GM15510 (cell line): Measurements from ENCODE around the gene TMEM94.

Experiments used
- POLR2A ChIP-seq: IDR thresholded peaks from 3 replicates; pipeline ENCODE4 v1.6.1; 2011; ENCODE audit warnings: borderline replicate concordance; ENCODE audit not compliant: insufficient read length; ENCODE audit errors: extremely low read depth

TMEM94 gene

GRCh38 chr17:75472119-75472518, 15.7 kb downstream of the TMEM94 start:
- no peak for TF ChIP-seq POLR2A

- TF ChIP-seq POLR2A = no peak
Observed at GRCh38 chr17:75473246-75473645, 16.8 kb downstream of the TMEM94 start.

- no peak for TF ChIP-seq POLR2A
Observed at GRCh38 chr17:75474736-75475135, 18.3 kb downstream of the TMEM94 start.

GRCh38 chr17:75475144-75475835, 18.9 kb downstream of the TMEM94 start:
- TF ChIP-seq POLR2A = no peak

GRCh38 chr17:75475851-75476250, 19.4 kb downstream of the TMEM94 start:
- TF ChIP-seq POLR2A = no peak

- TF ChIP-seq POLR2A = no peak
Observed at GRCh38 chr17:75476271-75476671, 19.8 kb downstream of the TMEM94 start.

GRCh38 chr17:75476752-75477489, 20.5 kb downstream of the TMEM94 start:
- no peak for TF ChIP-seq POLR2A

- TF ChIP-seq POLR2A = no peak
Observed at GRCh38 chr17:75478508-75478907, 22.1 kb downstream of the TMEM94 start.

- no peak for TF ChIP-seq POLR2A
Observed at GRCh38 chr17:75480281-75480680, 23.8 kb downstream of the TMEM94 start.

GRCh38 chr17:75481194-75482068, 25.0 kb downstream of the TMEM94 start:
- no peak for TF ChIP-seq POLR2A

- no peak for TF ChIP-seq POLR2A
Observed at GRCh38 chr17:75482098-75482942, 25.9 kb downstream of the TMEM94 start.

- TF ChIP-seq POLR2A = no peak
Observed at GRCh38 chr17:75485688-75486087, 29.3 kb downstream of the TMEM94 start.

GRCh38 chr17:75486151-75486550, 29.7 kb downstream of the TMEM94 start:
- no peak for TF ChIP-seq POLR2A

- TF ChIP-seq POLR2A = no peak
Observed at GRCh38 chr17:75486951-75487350, 30.5 kb downstream of the TMEM94 start.

- no peak for TF ChIP-seq POLR2A
Observed at GRCh38 chr17:75487351-75488070, 31.1 kb downstream of the TMEM94 start.
